Mesenchymal stem cell (in vitro differentiated cells and primary cell): ENCODE data around the gene MAP7.

Source experiments
- DNase-seq: peaks from one replicate; pipeline ENCODE4 v3.0.0-alpha.2; 2013
- H2AFZ ChIP-seq: one replicate; pipeline ENCODE4 v1.6.1; 2013; ENCODE audit warnings: low read depth, mild to moderate bottlenecking, control low read depth, inconsistent platforms, low read length, moderate library complexity
- H2AK5ac ChIP-seq: 2 replicates; pipeline ENCODE4 v1.6.1; 2013; ENCODE audit warnings: low read length, moderate library complexity, mild to moderate bottlenecking, inconsistent platforms; ENCODE audit not compliant: severe bottlenecking
- H2BK120ac ChIP-seq: one replicate; pipeline ENCODE4 v1.6.1; 2013; ENCODE audit warnings: low read depth, mild to moderate bottlenecking, inconsistent platforms, low read length, moderate library complexity
- H2BK12ac ChIP-seq, 2 experiments: one replicate each; pipeline ENCODE4 v1.6.1; 2013; ENCODE audit warnings: inconsistent platforms in 2 of 2, low read length in 2 of 2, mild to moderate bottlenecking in 2 of 2, moderate library complexity in 2 of 2, control low read depth in 1 of 2
- H2BK15ac ChIP-seq: one replicate; pipeline ENCODE4 v1.6.1; 2013; ENCODE audit warnings: mild to moderate bottlenecking, low read depth, inconsistent platforms; ENCODE audit not compliant: poor library complexity, severe bottlenecking
- H2BK5ac ChIP-seq: 2 replicates; pipeline ENCODE4 v1.6.1; 2013; ENCODE audit warnings: low read depth, mild to moderate bottlenecking, low read length, control low read depth, inconsistent platforms; ENCODE audit not compliant: poor library complexity, severe bottlenecking
- H3K14ac ChIP-seq, 2 experiments: one replicate each; pipeline ENCODE4 v1.6.1; 2013; ENCODE audit warnings: inconsistent platforms in 2 of 2, low read length in 2 of 2, control low read depth in 1 of 2, mild to moderate bottlenecking in 1 of 2, moderate library complexity in 1 of 2
- H3K18ac ChIP-seq, 2 experiments: one replicate each; pipeline ENCODE4 v1.6.1; 2013; ENCODE audit warnings: inconsistent platforms in 2 of 2, low read length in 2 of 2, control low read depth in 1 of 2, low read depth in 1 of 2, mild to moderate bottlenecking in 1 of 2
- H3K23ac ChIP-seq, 2 experiments: one replicate each; pipeline ENCODE4 v1.6.1; 2013; ENCODE audit warnings: inconsistent platforms in 2 of 2, low read length in 2 of 2, mild to moderate bottlenecking in 2 of 2, moderate library complexity in 2 of 2, control low read depth in 1 of 2
- H3K27ac ChIP-seq: 2 replicates; pipeline ENCODE4 v1.5.1; 2013; ENCODE audit warnings: mild to moderate bottlenecking, moderate library complexity, low read length, control low read depth, inconsistent platforms; ENCODE audit not compliant: poor library complexity, severe bottlenecking
- H3K27me3 ChIP-seq, 2 experiments: 2 replicates each; pipeline versions ENCODE4 v1.6.1 to v1.7.0; 2013; ENCODE audit warnings: low read length in 2 of 2, mild to moderate bottlenecking in 2 of 2, moderate library complexity in 2 of 2, control low read depth in 1 of 2, inconsistent platforms in 1 of 2; ENCODE audit not compliant: control insufficient read depth in 1 of 2, insufficient read depth in 1 of 2
- H3K36me3 ChIP-seq, 2 experiments: 2 replicates each; pipeline versions ENCODE4 v1.6.1 to v1.7.0; 2013; ENCODE audit warnings: low read length in 2 of 2, control low read depth in 1 of 2, inconsistent platforms in 1 of 2, low read depth in 1 of 2, mild to moderate bottlenecking in 1 of 2; ENCODE audit not compliant: insufficient read depth in 2 of 2, control insufficient read depth in 1 of 2
- H3K4ac ChIP-seq, 2 experiments: one replicate each; pipeline ENCODE4 v1.6.1; 2013; ENCODE audit warnings: inconsistent platforms in 2 of 2, low read length in 2 of 2, mild to moderate bottlenecking in 2 of 2, moderate library complexity in 2 of 2, control low read depth in 1 of 2, low read depth in 1 of 2
- H3K4me1 ChIP-seq: 2 replicates; pipeline ENCODE4 v1.6.1; 2013; ENCODE audit warnings: low read depth, low read length, control low read depth; ENCODE audit not compliant: control insufficient read depth, insufficient read depth
- H3K4me2 ChIP-seq: 2 replicates; pipeline ENCODE4 v1.6.1; 2013; ENCODE audit warnings: low read length, mild to moderate bottlenecking, inconsistent platforms; ENCODE audit not compliant: poor library complexity, severe bottlenecking
- H3K4me3 ChIP-seq, 2 experiments: 2 replicates each; pipeline versions ENCODE4 v1.5.1 to v1.7.0; 2013; ENCODE audit warnings: low read length in 2 of 2, mild to moderate bottlenecking in 2 of 2, control low read depth in 1 of 2, low read depth in 1 of 2; ENCODE audit not compliant: insufficient read depth in 1 of 2
- H3K79me1 ChIP-seq: replicated peaks from 2 replicates; pipeline ENCODE4 v1.6.1; 2013; ENCODE audit warnings: mild to moderate bottlenecking, control low read depth, low read length, inconsistent platforms; ENCODE audit not compliant: poor library complexity, severe bottlenecking
- H3K9ac ChIP-seq: 2 replicates; pipeline ENCODE4 v1.7.0; 2013; ENCODE audit warnings: mild to moderate bottlenecking, low read length, moderate library complexity
- H3K9me3 ChIP-seq: 2 replicates; pipeline ENCODE4 v1.7.0; 2013; ENCODE audit warnings: mild to moderate bottlenecking, low read length; ENCODE audit not compliant: control insufficient read depth
- H4K8ac ChIP-seq: one replicate; pipeline ENCODE4 v1.6.1; 2013; ENCODE audit warnings: inconsistent platforms, mild to moderate bottlenecking, low read length, moderate library complexity
- H4K91ac ChIP-seq: one replicate; pipeline ENCODE4 v1.6.1; 2013; ENCODE audit warnings: mild to moderate bottlenecking, low read length, inconsistent platforms
- WGBS: methylation state at CpG from one replicate; pipeline ENCODE4 v1.1.7; 2013; ENCODE audit warnings: mixed read lengths; 5-methylcytosine and 5-hydroxymethylcytosine counted together

MAP7 gene

DNA sequence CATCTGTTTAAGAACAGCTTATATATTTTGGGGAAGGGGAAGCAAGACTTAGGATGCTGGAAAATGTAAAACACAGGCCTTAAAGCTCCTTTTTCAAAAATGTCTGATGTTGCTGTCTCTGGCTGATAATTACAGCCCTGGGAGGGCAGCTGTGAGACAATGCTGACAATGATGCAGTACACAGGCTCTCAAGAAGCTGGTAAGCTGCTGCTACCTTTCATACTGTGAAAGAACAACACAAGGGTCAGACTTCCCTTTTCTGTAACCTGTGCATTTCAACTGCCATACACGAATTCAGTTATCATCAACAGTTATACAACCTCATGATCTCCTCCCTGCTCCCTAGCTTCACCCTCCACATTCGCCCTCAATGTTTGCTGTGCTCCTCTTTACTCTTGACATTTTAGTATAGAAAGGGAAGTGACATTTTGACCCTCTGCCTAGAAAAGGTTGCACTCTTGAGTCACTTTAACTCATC, 25.2 kb downstream of the MAP7 start:
- no peak overlapping the region for H4K8ac ChIP-seq
- H3K36me3 ChIP-seq: no peaks in the 10 kb centered on the region
- no peak overlapping the region for H3K27ac ChIP-seq
- H2BK15ac ChIP-seq: no peak overlapping the region
- H3K23ac ChIP-seq: no peak overlapping the region
- H2AFZ ChIP-seq: no peak overlapping the region
- no peak overlapping the region for H2BK120ac ChIP-seq
- no peak overlapping the region for H3K4me2 ChIP-seq
- H4K91ac ChIP-seq: no peak overlapping the region
- H3K4ac ChIP-seq: no peak overlapping the region
- H3K18ac ChIP-seq: no peak overlapping the region
- H2AK5ac ChIP-seq: no peak overlapping the region
- peaks cover 2 to 8% of the 10 kb centered on the region in 2 experiments for H3K27me3 ChIP-seq
- H3K79me1 ChIP-seq: no peaks in the 10 kb centered on the region
- H3K14ac ChIP-seq: no peak overlapping the region
- H2BK12ac ChIP-seq: no peak overlapping the region
- DNase-seq: no peak
- no peaks in the 10 kb centered on the region for H3K9me3 ChIP-seq
- no peak overlapping the region for H3K9ac ChIP-seq
- H3K4me3 ChIP-seq: no peak overlapping the region
- 61% methylated on average over 2 of the region's 2 CpGs for WGBS
- no peak overlapping the region for H2BK5ac ChIP-seq
- H3K4me1 ChIP-seq: peaks cover 5% of the 10 kb centered on the region

DNA sequence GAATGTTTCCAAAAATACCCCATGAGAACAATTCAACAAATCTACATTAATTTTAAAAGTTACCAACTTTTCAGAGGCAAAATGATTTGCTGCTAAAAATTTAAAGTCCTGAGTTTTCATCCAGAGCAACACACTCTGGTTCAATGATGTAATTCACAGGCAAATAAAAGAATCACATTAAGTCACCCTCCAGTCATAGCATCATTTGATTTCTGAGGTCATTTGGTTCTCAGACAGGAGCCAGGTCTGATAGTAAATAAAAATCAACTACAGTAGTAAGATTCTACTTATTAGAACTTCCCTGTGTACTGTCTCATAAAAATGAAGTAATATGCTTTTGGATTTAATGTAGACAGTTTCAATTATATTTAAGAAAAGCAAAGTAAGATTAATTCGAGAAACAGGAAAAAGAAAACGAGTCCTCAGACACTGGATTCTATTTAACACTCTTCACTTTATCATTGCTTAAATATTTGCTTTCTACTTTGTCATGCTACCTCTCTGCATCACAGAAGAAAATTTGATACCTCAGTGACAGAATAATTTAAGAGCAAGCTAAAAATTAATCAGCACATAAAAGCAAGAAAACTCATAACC, 25.8 kb downstream of the MAP7 start:
- Histone ChIP-seq H2BK120ac (no peak overlapping the region), H3K4me3 (no peak overlapping the region), H3K4ac (no peak overlapping the region), H3K18ac (no peak overlapping the region), H3K27me3 (peaks cover 2 to 8% of the 10 kb centered on the region in 2 experiments), H2AFZ (no peak overlapping the region), H2BK15ac (no peak overlapping the region), H3K14ac (no peak overlapping the region), H3K4me2 (no peak overlapping the region), H3K9ac (no peak overlapping the region), H3K79me1 (no peaks in the 10 kb centered on the region), H3K27ac (no peak overlapping the region), H2AK5ac (no peak overlapping the region), H3K23ac (no peak overlapping the region), H2BK12ac (no peak overlapping the region), H3K4me1 (peaks cover 5% of the 10 kb centered on the region), H3K9me3 (no peaks in the 10 kb centered on the region), H4K8ac (no peak overlapping the region), H2BK5ac (no peak overlapping the region), H3K36me3 (no peaks in the 10 kb centered on the region), H4K91ac (no peak overlapping the region)
- whole genome bisulfite sequencing: 72% methylated on average over 2 of the region's 2 CpGs
- DNase-seq: no peak

DNA sequence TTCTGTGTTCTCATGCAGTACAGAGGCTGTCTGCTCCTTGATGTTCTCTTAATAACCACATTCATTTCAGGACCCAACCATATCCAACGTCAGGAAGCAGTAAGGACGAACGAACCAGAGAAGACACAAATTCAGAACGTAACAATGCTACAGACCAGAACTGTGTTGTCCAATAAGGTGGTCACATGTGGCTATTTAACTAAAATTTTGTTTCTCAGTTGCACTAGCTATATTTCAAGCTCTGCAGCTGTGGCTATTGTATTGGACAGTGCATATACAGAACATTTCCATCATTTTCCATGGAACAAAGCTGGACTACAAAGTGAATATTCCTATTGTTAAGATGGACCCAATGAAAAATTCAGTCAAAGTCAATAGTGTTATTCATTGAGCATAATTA, 27.0 kb downstream of the MAP7 start:
- H3K4ac ChIP-seq: no peak overlapping the region
- H3K4me3 ChIP-seq: no peak overlapping the region
- no peaks in the 10 kb centered on the region for H3K36me3 ChIP-seq
- H3K4me2 ChIP-seq: no peak overlapping the region
- no peak for DNase-seq
- no peak overlapping the region for H2BK120ac ChIP-seq
- H2AK5ac ChIP-seq: no peak overlapping the region
- H3K4me1 ChIP-seq: peaks cover 5% of the 10 kb centered on the region
- H3K27ac ChIP-seq: no peak overlapping the region
- H3K18ac ChIP-seq: no peak overlapping the region
- no peaks in the 10 kb centered on the region for H3K79me1 ChIP-seq
- no peak overlapping the region for H2BK15ac ChIP-seq
- peaks cover 2 to 8% of the 10 kb centered on the region in 2 experiments for H3K27me3 ChIP-seq
- no peak overlapping the region for H2AFZ ChIP-seq
- H4K91ac ChIP-seq: no peak overlapping the region
- 92% methylated on average over 4 of the region's 4 CpGs for WGBS
- H2BK12ac ChIP-seq: no peak overlapping the region
- H4K8ac ChIP-seq: no peak overlapping the region
- no peak overlapping the region for H3K9ac ChIP-seq
- H3K9me3 ChIP-seq: no peaks in the 10 kb centered on the region
- no peak overlapping the region for H3K23ac ChIP-seq
- H2BK5ac ChIP-seq: no peak overlapping the region
- no peak overlapping the region for H3K14ac ChIP-seq

DNA sequence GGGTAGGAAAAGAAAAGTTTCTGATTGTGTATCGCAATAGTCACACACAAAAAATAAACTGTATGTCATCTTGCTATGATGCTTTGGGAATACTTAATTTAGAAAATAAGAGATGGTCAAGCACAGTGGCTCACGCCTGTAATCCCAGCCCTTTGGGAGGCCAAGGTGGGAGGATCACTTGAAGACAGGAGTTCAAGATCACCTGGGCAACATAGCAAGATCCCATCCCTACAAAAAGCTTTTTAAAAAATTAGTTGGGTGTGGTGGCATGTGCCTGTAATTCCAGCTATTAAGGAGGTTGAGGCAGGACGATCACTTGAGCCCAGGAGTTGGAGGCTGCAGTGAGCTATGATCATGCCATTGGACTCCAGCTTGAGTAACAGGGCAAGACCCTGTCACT, 27.6 kb downstream of the MAP7 start:
- H3K4me3 ChIP-seq: no peak overlapping the region

More for the DNA sequence above, 27.6 kb downstream of the MAP7 start:
- H3K23ac ChIP-seq: no peak overlapping the region
- H2BK12ac ChIP-seq: no peak overlapping the region
- DNase-seq: no peak
- H2AK5ac ChIP-seq: no peak overlapping the region
- no peak overlapping the region for H2BK120ac ChIP-seq
- H3K27me3 ChIP-seq: peaks cover 2 to 8% of the 10 kb centered on the region in 2 experiments
- no peaks in the 10 kb centered on the region for H3K79me1 ChIP-seq
- no peaks in the 10 kb centered on the region for H3K9me3 ChIP-seq
- peaks cover 5% of the 10 kb centered on the region for H3K4me1 ChIP-seq
- H4K8ac ChIP-seq: no peak overlapping the region
- WGBS: 83% methylated on average over 2 of the region's 3 CpGs
- no peak overlapping the region for H2BK15ac ChIP-seq
- H3K4me2 ChIP-seq: no peak overlapping the region
- no peak overlapping the region for H4K91ac ChIP-seq
- no peak overlapping the region for H3K4ac ChIP-seq
- H3K27ac ChIP-seq: no peak overlapping the region
- H3K36me3 ChIP-seq: no peaks in the 10 kb centered on the region
- no peak overlapping the region for H2AFZ ChIP-seq
- no peak overlapping the region for H3K9ac ChIP-seq
- H3K18ac ChIP-seq: no peak overlapping the region
- no peak overlapping the region for H3K14ac ChIP-seq
- H2BK5ac ChIP-seq: no peak overlapping the region
